H1 (cell line): ENCODE data around the gene FOXP4. TPM values are rescaled to one million over a fixed set of nuclear protein-coding genes. Genes with fewer than 3 reads are reported as not detected.

Experiments used
- SUZ12 ChIP-seq: fragments of 200-600 bp; sonication (generic); IDR thresholded peaks from 2 replicates; pipeline ENCODE4 v1.6.1; 2012; ENCODE audit warnings: mild to moderate bottlenecking, inconsistent platforms, low read length, moderate library complexity, mixed read lengths
- polyA plus RNA-seq, 7 experiments: library from polyadenylated mRNA; depleted of rRNA in 3 of 7; stranded (reverse) in 5 of 7; unstranded in 2 of 7; fragments of >200 nt in 5 of 7; fragments of 200-250 nt in 2 of 7; gene quantifications; 1 replicate in 5 of 7; 2 replicates in 1 of 7; 4 replicates in 1 of 7; pipeline versions ENCODE4 v1.2.1 to v1.2.3, GENCODE V29; 2011 to 2013; ENCODE audit warnings: missing spikeins in 2 of 7, mixed read lengths in 2 of 7
- total RNA-seq: library from RNA; stranded (reverse); fragmentation: NEBNext Ultra II Directional; extraction: Animal tissue kit (Norgen Biotek cat#: 25700); gene quantifications from 2 replicates; pipeline ENCODE4 v1.2.1, GENCODE V29; 2021

The FOXP4 gene
- total and polyA plus RNA-seq, 2 of the 8 experiments (the other 6 are each of a cell fraction or from before 2014, with no cell fraction given): 4.8 to 13.3 TPM

GRCh38 chr6:41539204-41539603, 7.0 kb upstream of the FOXP4 start (continued):
- no peak for TF ChIP-seq SUZ12
